GM12892 (cell line): ENCODE measurements around the gene SLC47A2.

ENCODE experiments used
- DNase-seq: peaks from one replicate; pipeline ENCODE4 v3.0.0; 2011; ENCODE audit not compliant: insufficient read length
- FAIRE-seq: peaks from 2 replicates; lab custom pipeline; 2011; peaks lifted over from hg19 to GRCh38; lab: Jason Lieb, UNC
- POLR2A ChIP-seq: IDR thresholded peaks from 2 replicates; pipeline ENCODE4 v1.6.1; 2011; ENCODE audit warnings: low read depth, low read length, control low read depth
- POLR2AphosphoS5 ChIP-seq: IDR thresholded peaks from 2 replicates; pipeline ENCODE4 v1.6.1; 2011; ENCODE audit warnings: low read depth, low read length, control low read depth
- TAF1 ChIP-seq: IDR thresholded peaks from 2 replicates; pipeline ENCODE4 v1.6.1; 2011; ENCODE audit warnings: low read depth, mild to moderate bottlenecking, control low read depth, low read length, borderline replicate concordance

The SLC47A2 gene

GRCh38 chr17:19723964-19724363 is 7.6 kb upstream of the SLC47A2 start:
- DNase-seq (no peak), FAIRE-seq (no peak)
- TF ChIP-seq TAF1 (no peak), POLR2AphosphoS5 (no peak), POLR2A (no peak)

- TF ChIP-seq TAF1, result no peak
- no peak for TF ChIP-seq POLR2A
- no peak for TF ChIP-seq POLR2AphosphoS5
- FAIRE-seq (no peak), DNase-seq (no peak)
These were observed 4.4 kb upstream of the SLC47A2 start for GRCh38 chr17:19720631-19721426.

- TF ChIP-seq POLR2AphosphoS5, result no peak
- TF ChIP-seq POLR2A, result no peak
- no peak for TF ChIP-seq TAF1
- DNase-seq (no peak), FAIRE-seq (no peak)
These were observed 3.8 kb upstream of the SLC47A2 start for GRCh38 chr17:19720210-19720475.

GRCh38 chr17:19719355-19720209 is 3.2 kb upstream of the SLC47A2 start:
- FAIRE-seq, result no peak
- no peak for DNase-seq
- TF ChIP-seq POLR2A, result no peak
- TF ChIP-seq POLR2AphosphoS5, result no peak
- no peak for TF ChIP-seq TAF1

GRCh38 chr17:19718613-19719354 is 2.4 kb upstream of the SLC47A2 start:
- no peak for DNase-seq
- TF ChIP-seq POLR2AphosphoS5, result no peak
- TF ChIP-seq POLR2A, result no peak
- TF ChIP-seq TAF1, result no peak
- FAIRE-seq, result no peak

- FAIRE-seq, result no peak
- no peak for TF ChIP-seq POLR2AphosphoS5
- no peak for TF ChIP-seq POLR2A
- no peak for TF ChIP-seq TAF1
- no peak for DNase-seq
These were observed 1.7 kb upstream of the SLC47A2 start for GRCh38 chr17:19718041-19718612.

- no peak for TF ChIP-seq POLR2A
- TF ChIP-seq POLR2AphosphoS5, result no peak
- no peak for TF ChIP-seq TAF1
- FAIRE-seq (no peak), DNase-seq (no peak)
These were observed 1.1 kb upstream of the SLC47A2 start for GRCh38 chr17:19717411-19717908.

- TF ChIP-seq TAF1 (no peak), POLR2AphosphoS5 (no peak), POLR2A (no peak)
- FAIRE-seq, result no peak
- no peak for DNase-seq
These were observed 612 bp upstream of the SLC47A2 start for GRCh38 chr17:19717031-19717360.

- TF ChIP-seq POLR2A (no peak), POLR2AphosphoS5 (no peak), TAF1 (no peak)
- FAIRE-seq (no peak), DNase-seq (no peak)
These were observed 1.6 kb downstream of the SLC47A2 start for GRCh38 chr17:19714542-19715411.

GRCh38 chr17:19713901-19714361 is 2.5 kb downstream of the SLC47A2 start:
- TF ChIP-seq TAF1, result no peak
- no peak for TF ChIP-seq POLR2AphosphoS5
- no peak for TF ChIP-seq POLR2A
- DNase-seq, result peak; percentile 17
- FAIRE-seq, result no peak

GRCh38 chr17:19713462-19713861 is 2.9 kb downstream of the SLC47A2 start:
- DNase-seq, result no peak
- FAIRE-seq, result no peak
- TF ChIP-seq TAF1 (no peak), POLR2AphosphoS5 (no peak), POLR2A (no peak)
